K562 (cell line): ENCODE results near the gene FOXN3. TPM values are rescaled to one million over a fixed set of nuclear protein-coding genes. Genes with fewer than 3 reads are reported as not detected.

Experiments used
- BRF2 ChIP-seq: IDR thresholded peaks from 3 replicates; pipeline ENCODE4 v1.6.1; 2011; ENCODE audit warnings: borderline replicate concordance, mild to moderate bottlenecking; ENCODE audit not compliant: insufficient read length, insufficient read depth
- DMBX1 ChIP-seq: fragments of 250-450 bp; sonication (Bioruptor Pico); IDR thresholded peaks from 2 replicates; pipeline ENCODE4 v1.8.0; 2022; ENCODE audit warnings: inconsistent platforms, mild to moderate bottlenecking, moderate library complexity, borderline replicate concordance
- E2F4 ChIP-seq: sonication (generic); formaldehyde crosslinking; IDR thresholded peaks from 2 replicates; pipeline ENCODE4 v1.8.0; 2022; ENCODE audit warnings: mild to moderate bottlenecking, low read depth, missing genetic modification reagents
- FOS ChIP-seq: IDR thresholded peaks from 3 replicates; pipeline ENCODE4 v1.6.1; 2011; ENCODE audit not compliant: insufficient read length; ENCODE audit errors: extremely low read depth
- GATAD2B ChIP-seq: fragments of 450-650 bp; IDR thresholded peaks from 2 replicates; pipeline ENCODE4 v1.6.1; 2017; ENCODE audit warnings: mild to moderate bottlenecking, borderline replicate concordance
- SNIP1 ChIP-seq: fragments of 450-650 bp; IDR thresholded peaks from 2 replicates; pipeline ENCODE4 v1.7.1; 2017; ENCODE audit warnings: low read depth, mild to moderate bottlenecking
- STAT5A ChIP-seq: IDR thresholded peaks from 2 replicates; pipeline ENCODE4 v1.6.1; 2012; ENCODE audit warnings: low read length, inconsistent platforms, borderline replicate concordance
- ZNF41 ChIP-seq: fragments of 250-450 bp; sonication (Bioruptor Pico); conservative IDR thresholded peaks from 2 replicates; pipeline ENCODE4 v1.4.0; 2020; ENCODE audit warnings: mild to moderate bottlenecking
- polyA plus RNA-seq, 8 experiments: library from polyadenylated mRNA; depleted of rRNA in 4 of 8; stranded (reverse) in 5 of 8; unstranded in 3 of 8; fragments of >200 nt; fragmentation: Nextera tagmentation in 2 of 8; fragmentation: Illumina TruSeq in 1 of 8; extraction: Ambion mirVana in 2 of 8; extraction: Trizol in 1 of 8; gene quantifications; 2 replicates each; pipeline versions ENCODE4 v1.2.1 to v1.2.3, GENCODE V29; 2011 to 2014; ENCODE audit warnings: inconsistent platforms in 1 of 8, missing spikeins in 1 of 8
- total RNA-seq, 7 experiments: library from RNA; depleted of rRNA in 6 of 7; stranded (reverse); fragments of >200 nt in 6 of 7; fragmentation: Illumina TruSeq in 2 of 7; extraction: Trizol in 2 of 7; gene quantifications; 2 replicates each; pipeline versions ENCODE4 v1.2.1 to v1.2.3, GENCODE V29; 2011 to 2021; ENCODE audit warnings: low replicate concordance in 1 of 7
- TF ChIP-seq, protein P1 (sequence below): fragments of 450-650 bp; conservative IDR thresholded peaks from 2 replicates; pipeline ENCODE4 v1.6.1; 2016; ENCODE audit warnings: missing genetic modification characterization, low read depth, mild to moderate bottlenecking, missing compliant biosample characterization, moderate library complexity
- TF ChIP-seq, protein P2 (sequence below): fragments of 450-650 bp; IDR thresholded peaks from 2 replicates; pipeline ENCODE4 v1.6.1; 2016; ENCODE audit warnings: missing biosample characterization, missing genetic modification characterization

The FOXN3 gene
- total and polyA plus RNA-seq, 9 of the 15 experiments (the other 6 are each of a cell fraction or from before 2014, with no cell fraction given), result 0.07 to 1.3 (median 0.40) TPM

GRCh38 chr14:89466484-89466883, 49.5 kb upstream of the FOXN3 start (continued):
- TF ChIP-seq, protein P1, sequence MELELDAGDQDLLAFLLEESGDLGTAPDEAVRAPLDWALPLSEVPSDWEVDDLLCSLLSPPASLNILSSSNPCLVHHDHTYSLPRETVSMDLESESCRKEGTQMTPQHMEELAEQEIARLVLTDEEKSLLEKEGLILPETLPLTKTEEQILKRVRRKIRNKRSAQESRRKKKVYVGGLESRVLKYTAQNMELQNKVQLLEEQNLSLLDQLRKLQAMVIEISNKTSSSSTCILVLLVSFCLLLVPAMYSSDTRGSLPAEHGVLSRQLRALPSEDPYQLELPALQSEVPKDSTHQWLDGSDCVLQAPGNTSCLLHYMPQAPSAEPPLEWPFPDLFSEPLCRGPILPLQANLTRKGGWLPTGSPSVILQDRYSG (tag), result no peak
- TF ChIP-seq ZNF41 (CRISPR knock-in tag) (no peak), SNIP1 (no peak), DMBX1 (CRISPR knock-in tag) (no peak), STAT5A (no peak), FOS (no peak), E2F4 (CRISPR knock-in tag) (no peak), GATAD2B (no peak), BRF2 (no peak)
- TF ChIP-seq, protein P2, sequence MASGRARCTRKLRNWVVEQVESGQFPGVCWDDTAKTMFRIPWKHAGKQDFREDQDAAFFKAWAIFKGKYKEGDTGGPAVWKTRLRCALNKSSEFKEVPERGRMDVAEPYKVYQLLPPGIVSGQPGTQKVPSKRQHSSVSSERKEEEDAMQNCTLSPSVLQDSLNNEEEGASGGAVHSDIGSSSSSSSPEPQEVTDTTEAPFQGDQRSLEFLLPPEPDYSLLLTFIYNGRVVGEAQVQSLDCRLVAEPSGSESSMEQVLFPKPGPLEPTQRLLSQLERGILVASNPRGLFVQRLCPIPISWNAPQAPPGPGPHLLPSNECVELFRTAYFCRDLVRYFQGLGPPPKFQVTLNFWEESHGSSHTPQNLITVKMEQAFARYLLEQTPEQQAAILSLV (tag), result no peak
